Suppressor macrophage (primary cell): ENCODE data around the gene AGBL3.

Source experiments
- DNase-seq, 4 experiments: peaks; one replicate each; pipeline ENCODE4 v3.0.0-alpha.2; 2020 to 2022
- total RNA-seq, 17 experiments: gene quantifications; one replicate each; lab custom pipeline; 2026; ENCODE audit warnings: mixed read lengths in 6 of 17, inconsistent platforms in 3 of 17; lab: John Stamatoyannopoulos, UW

Gene AGBL3
- 0.14 to 5.3 (median 0.66) reads per million in 17 experiments for total RNA-seq

GRCh38 chr7:134986363-134987251 is at the start of gene AGBL3:
Gene AGBL3, plus strand, starts transcription at chr7:134986508. Its CDS starts 1,426 bp downstream, at chr7:134987934.
- DNase-seq, result peak; percentile 93 to 97 (median 96)

- no peak for DNase-seq
Observed at GRCh38 chr7:134936893-134937510, 49.3 kb upstream of the AGBL3 start.

- no peak for DNase-seq
Observed at GRCh38 chr7:134938141-134938540, 48.2 kb upstream of the AGBL3 start.

- no peak for DNase-seq
Observed at GRCh38 chr7:134939136-134939535, 47.2 kb upstream of the AGBL3 start.

GRCh38 chr7:134940729-134941128 is 45.6 kb upstream of the AGBL3 start:
- no peak for DNase-seq

GRCh38 chr7:134941185-134941900 is 45.0 kb upstream of the AGBL3 start:
- DNase-seq, result no peak

- DNase-seq, result no peak
Observed at GRCh38 chr7:134941952-134942351, 44.4 kb upstream of the AGBL3 start.

GRCh38 chr7:134942690-134943466 is 43.4 kb upstream of the AGBL3 start:
- DNase-seq, result no peak

GRCh38 chr7:134943785-134944400 is 42.4 kb upstream of the AGBL3 start:
- peak; percentile 24 to 62 (median 52) for DNase-seq

GRCh38 chr7:134945691-134946090 is 40.6 kb upstream of the AGBL3 start:
- no peak for DNase-seq

GRCh38 chr7:134946260-134946659 is 40.0 kb upstream of the AGBL3 start:
- DNase-seq, result peak; percentile 20 to 57 (median 38)

- DNase-seq, result no peak
Observed at GRCh38 chr7:134947329-134947728, 39.0 kb upstream of the AGBL3 start.

GRCh38 chr7:134947831-134948230 is 38.5 kb upstream of the AGBL3 start:
- no peak for DNase-seq

GRCh38 chr7:134948246-134948645 is 38.1 kb upstream of the AGBL3 start:
- DNase-seq, result no peak

GRCh38 chr7:134948736-134949135 is 37.6 kb upstream of the AGBL3 start:
- DNase-seq, result no peak

- DNase-seq, result no peak
Observed at GRCh38 chr7:134949171-134949570, 37.1 kb upstream of the AGBL3 start.

GRCh38 chr7:134954197-134955082 is 31.9 kb upstream of the AGBL3 start:
- peak; percentile 24 to 71 (median 43) for DNase-seq

GRCh38 chr7:134957005-134957404 is 29.3 kb upstream of the AGBL3 start:
- no peak for DNase-seq

GRCh38 chr7:134959810-134960209 is 26.5 kb upstream of the AGBL3 start:
- DNase-seq, result no peak

GRCh38 chr7:134962270-134962780 is 24.0 kb upstream of the AGBL3 start:
- no peak for DNase-seq

GRCh38 chr7:134963036-134963435 is 23.3 kb upstream of the AGBL3 start:
- DNase-seq, result no peak
